GM18858 (cell line): ENCODE results near the gene PRKCI.
"Not testable (repeated sequence)": the region's sequence is repeated elsewhere in the genome, so short reads cannot be mapped to it uniquely, and the experiment has no call there.

ENCODE experiments used
- ATAC-seq: cut with Tn5 transposase; IDR thresholded peaks from one replicate; pipeline ENCODE4 v1.9.1; 2021; ENCODE audit not compliant: unreplicated experiment

Gene PRKCI

DNA sequence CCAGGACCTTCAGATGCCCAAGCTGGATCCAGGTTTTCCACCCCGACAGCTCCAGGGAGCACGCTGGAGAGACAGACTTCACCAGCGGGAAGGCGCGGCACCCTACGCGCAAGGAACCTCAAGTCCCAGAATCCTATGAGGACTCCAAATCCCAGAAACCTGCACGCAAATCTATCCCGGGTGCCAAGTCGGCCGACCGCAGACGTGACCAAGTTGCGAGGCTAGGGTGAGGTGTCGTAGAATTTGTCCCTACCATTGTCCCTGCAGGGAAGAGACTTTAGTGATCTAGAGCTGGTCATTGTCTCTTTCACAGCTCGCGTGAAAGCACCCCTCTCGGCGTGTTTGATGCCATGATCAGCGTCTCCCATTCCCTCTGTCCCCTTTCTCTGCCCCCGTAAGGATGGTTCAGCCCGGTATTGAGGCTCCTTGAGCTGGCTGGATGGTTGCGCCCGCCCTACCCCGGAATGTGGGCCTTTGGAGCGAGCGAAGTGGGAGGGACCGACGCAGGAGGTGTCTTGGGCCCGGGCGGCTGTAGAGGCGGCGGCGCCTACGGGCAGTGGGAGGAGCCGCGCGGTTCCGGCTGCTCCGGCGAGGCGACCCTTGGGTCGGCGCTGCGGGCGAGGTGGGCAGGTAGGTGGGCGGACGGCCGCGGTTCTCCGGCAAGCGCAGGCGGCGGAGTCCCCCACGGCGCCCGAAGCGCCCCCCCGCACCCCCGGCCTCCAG is at the start of gene PRKCI:
Gene PRKCI, plus strand, starts transcription at position 501 of the 723 bp plus-strand sequence. CDS start 246 bp downstream, outside the sequence.
- peak; percentile 95 for ATAC-seq

DNA sequence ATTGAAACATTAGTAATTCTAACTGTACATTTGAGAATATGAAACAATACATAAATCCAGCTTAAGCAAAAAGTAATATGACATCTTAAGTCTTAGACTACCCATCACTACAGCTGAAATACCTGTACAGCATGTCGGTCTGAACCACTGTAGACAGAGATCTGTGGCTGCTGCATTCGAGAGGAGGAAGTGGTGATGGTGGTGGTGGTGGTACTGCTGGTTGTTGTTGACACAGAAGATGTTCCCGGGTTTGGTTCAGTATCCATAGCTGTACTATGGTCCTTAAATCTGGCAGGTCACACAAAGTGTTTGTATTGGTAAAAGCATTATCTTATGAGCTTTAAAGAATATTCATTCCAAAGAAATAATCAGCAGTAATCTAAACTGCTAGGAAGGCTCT is 43.6 kb upstream of the PRKCI start:
- no peak for ATAC-seq

GRCh38 chr3:170179432-170179831 is 42.8 kb upstream of the PRKCI start:
- no peak for ATAC-seq

GRCh38 chr3:170180079-170180907 is 41.9 kb upstream of the PRKCI start:
- ATAC-seq = peak; percentile 24

- peak; percentile 59 for ATAC-seq
Measured at GRCh38 chr3:170180908-170181885, 41.0 kb upstream of the PRKCI start, which contains the start of gene PHC3. TSS of gene PHC3 (minus strand) at chr3:170181733. CDS start at chr3:170181715, 18 bp downstream.

DNA sequence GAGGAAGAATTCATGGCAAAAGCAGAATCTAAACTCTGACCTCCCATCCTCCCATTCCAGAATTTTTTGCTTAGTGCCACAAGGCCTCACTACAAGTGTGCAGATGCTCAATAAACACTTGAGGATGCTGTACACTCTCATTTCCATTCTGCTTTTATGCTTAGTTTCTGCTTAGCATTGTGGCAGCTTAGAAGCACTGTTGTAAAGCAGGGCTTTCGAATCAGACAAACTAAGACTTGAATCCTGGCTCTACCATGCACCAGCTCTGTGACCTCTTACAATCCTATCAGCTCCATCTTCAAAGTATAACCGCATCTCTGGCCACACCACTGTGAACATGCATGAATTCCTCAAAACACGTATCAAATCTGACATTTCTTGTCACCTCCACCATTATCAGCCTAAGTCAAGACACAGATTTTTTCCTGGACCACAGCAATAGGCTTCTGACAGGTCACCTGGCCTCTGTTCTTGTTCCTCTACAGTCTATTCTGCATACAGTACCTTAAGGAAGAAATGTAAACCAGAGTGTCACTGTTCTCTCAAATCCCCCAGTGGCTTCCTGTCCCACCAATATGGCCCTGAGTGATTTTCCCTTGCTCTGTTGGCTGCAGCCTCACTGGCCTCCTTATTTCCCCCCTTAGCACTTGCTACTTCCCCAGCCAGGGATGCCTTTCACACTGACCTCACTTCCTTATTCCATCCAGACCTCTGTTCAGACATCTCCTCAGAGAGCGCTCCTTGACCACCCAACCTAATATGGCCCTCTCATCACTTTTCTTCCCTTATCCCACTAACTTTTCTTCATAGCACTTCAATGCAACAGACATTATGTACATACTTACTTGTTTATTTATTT is 32.6 kb upstream of the PRKCI start:
- no peak for ATAC-seq

DNA sequence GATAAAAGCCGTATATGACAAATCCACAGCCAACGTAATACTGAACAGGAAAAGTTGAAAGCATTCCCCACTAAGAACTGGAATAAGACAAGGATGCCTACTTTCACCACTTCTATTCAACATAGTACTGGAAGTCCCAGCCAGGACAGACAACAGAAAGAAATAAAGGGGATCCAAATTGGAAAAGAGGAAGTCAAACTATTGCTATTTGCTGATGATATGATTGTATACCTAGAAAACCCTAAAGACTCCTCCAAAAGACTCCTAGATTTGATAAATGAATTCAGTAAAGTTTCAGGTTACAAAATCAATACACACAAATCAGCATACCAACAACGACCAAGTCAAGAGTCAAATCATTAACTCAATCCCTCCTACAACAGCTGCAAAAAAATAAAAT is 26.5 kb upstream of the PRKCI start:
- not testable (repeated sequence) for ATAC-seq

- no peak for ATAC-seq
Measured at GRCh38 chr3:170196833-170197232, 25.4 kb upstream of the PRKCI start.

DNA sequence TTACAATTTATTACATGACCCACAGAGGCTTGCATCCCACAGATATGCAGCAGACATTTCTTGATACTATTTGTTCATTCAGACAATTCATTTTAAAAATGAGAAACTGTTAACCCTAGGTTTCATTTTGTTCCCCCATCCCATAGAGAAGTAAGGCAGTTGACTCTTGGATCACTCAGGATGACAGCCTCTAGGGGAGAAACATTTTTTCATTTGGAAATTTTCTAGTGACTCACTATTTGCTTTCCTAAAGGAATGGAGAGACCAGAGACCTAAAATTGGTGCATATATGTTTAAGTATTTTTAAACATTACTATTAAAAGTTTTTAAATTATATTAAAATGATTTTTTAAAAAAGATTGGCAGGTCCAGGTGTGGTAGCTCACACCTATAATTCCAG is 21.2 kb upstream of the PRKCI start:
- ATAC-seq = no peak

DNA sequence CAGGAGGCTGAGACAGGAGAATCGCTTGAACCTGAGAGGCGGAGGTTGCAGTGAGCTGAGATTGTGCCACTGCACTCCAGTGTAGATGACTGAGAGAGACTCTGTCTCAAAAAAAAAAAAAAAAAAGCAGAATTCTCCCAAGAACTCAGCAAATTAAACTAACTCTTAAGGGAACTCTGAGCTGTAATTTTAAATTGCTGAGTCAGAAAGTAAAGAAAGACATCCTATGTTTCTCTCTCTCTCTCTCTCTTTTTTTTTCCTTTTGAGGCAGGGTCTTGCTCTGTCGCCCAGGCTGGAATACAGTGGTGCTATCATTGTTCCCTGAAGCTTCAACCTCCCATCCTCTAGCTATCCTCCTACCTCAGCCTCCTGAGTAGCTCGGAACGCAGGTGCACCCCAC is 20.7 kb upstream of the PRKCI start:
- ATAC-seq = no peak

DNA sequence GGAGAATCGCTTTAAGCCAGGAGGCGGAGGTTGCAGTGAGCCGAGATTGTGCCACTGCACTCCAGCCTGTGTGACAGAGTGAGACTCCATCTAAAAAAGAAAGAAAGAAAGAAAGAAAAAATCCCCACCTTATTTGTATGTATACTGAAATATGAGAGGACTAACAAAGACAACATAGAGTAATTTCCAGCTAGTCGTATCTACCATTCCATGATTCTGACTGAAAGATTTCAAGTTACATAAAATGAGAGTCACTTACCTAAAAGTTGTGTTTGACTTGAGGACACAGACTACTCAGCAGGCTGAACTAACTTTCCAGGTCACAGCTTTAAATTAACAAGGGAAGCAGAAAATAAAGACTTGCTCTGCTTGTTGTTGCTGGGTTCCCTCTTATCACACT is 18.8 kb upstream of the PRKCI start:
- ATAC-seq = no peak

- no peak for ATAC-seq
Measured at GRCh38 chr3:170204023-170204472, 18.2 kb upstream of the PRKCI start.

DNA sequence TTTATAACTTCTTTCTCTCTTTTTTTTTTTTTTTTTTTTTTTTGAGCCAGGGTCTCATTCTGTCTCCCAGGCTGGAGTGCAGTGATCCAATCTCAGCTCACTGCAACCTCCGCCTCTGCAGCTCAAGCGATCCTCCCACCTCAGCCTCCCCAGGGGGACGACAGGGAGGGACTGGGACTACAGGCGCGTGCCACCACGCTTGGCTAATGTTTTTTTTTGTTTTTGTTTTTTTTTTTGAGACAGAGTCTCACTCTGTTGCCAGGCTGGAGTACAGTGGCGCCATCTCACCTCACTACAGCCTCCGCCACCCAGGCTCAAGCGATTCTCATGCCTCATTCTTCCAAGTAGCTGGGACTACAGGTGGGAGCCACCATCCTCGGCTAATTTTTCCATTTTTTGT is 17.7 kb upstream of the PRKCI start:
- no peak for ATAC-seq

GRCh38 chr3:170205302-170205701 is 16.9 kb upstream of the PRKCI start:
- ATAC-seq = no peak

DNA sequence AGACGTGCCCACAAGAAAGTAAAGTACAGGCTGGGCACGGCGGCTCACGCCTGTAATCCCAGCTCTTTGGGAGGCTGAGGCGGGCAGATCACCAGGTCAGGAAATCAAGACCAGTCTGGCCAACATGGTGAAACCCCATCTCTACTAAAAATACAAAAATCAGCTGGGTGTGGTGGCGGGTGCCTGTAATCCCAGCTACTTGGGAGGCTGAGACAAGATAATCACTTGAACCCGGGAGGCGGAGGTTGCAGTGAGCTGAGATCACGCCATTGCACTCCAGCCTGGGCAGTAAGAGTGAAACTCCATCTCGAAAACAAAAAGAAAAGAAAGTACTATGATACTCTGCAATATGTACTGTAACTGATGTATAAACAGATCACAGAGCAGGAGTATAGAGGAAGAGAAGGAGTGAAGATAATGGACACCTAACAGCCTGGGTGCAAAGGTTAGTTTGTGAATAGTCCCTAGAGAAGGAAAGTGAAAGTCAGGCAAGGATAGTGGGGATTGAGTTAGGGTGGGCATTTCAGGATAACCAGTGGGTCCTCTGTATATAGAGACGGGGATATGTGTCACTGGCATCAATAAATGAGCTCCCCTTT is 16.0 kb upstream of the PRKCI start:
- ATAC-seq = not testable (repeated sequence)

DNA sequence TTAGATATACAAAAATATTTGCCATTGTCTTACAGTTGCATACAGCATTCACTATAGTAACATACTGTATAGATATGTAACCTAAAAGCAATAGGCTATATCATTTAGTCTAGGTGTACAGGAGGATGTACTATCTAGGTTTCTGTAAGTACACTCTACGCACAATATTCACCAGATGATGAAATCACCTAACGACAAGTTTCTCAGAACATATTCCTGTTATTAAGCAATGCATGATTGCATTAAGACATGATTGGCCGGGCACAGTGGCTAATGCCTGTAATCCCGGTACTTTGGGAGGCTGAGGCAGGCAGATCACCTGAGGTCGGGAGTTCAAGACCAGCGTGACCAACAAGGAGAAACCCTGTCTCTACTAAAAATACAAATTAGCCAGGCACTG is 14.5 kb upstream of the PRKCI start:
- ATAC-seq = no peak

GRCh38 chr3:170211668-170212067 is 10.6 kb upstream of the PRKCI start:
- no peak for ATAC-seq

DNA sequence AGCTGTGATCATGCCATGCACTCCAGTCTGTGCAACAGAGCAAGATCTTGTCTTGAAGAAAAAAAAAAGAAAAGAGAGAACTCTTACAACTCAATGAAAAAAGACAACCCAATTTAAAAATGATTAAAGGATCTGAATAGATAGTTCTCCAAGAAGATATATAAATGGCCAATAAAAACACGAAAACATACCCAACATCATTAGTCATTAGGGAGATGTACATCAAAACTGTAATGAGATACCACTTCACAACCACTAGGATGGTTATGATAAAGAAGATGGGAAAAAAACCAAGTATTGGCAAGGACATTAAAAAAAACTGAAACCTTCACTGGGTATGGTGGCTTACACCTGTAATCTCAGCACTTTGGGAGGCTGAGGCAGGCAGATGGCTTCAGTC is 2.4 kb upstream of the PRKCI start:
- no peak for ATAC-seq

- no peak for ATAC-seq
Measured at GRCh38 chr3:170220871-170221270, 1.4 kb upstream of the PRKCI start.
